ENCODE results near the gene ZNF598.

ZNF598 gene

GRCh38 chr16:1950559-1950958, 59.1 kb downstream of the ZNF598 start:
- H3K27ac ChIP-seq = no peak overlapping the region
- TF ChIP-seq CTCF (IDR thresholded peaks at IDR 0.05) (no peak), ZFX (IDR thresholded peaks at IDR 0.05; ENCODE audit: borderline replicate concordance) (no peak)

- H3K27ac ChIP-seq = no peak overlapping the region
Observed at GRCh38 chr16:1950047-1950446, 59.6 kb downstream of the ZNF598 start.

GRCh38 chr16:1949507-1949906, 60.1 kb downstream of the ZNF598 start:
- TF ChIP-seq CTCF (IDR thresholded peaks at IDR 0.05) = no peak
- no peak for TF ChIP-seq ZFX (IDR thresholded peaks at IDR 0.05; ENCODE audit: borderline replicate concordance)
- H3K27ac ChIP-seq = no peak overlapping the region

More at GRCh38 chr16:1950047-1950446, 59.6 kb downstream of the ZNF598 start:
- no peak for TF ChIP-seq CTCF (IDR thresholded peaks at IDR 0.05)
- TF ChIP-seq ZFX (IDR thresholded peaks at IDR 0.05; ENCODE audit: borderline replicate concordance) = no peak

Data from 22Rv1 (cell line).